ENCODE data around the gene FBXW7.
"Not testable (repeated sequence)": the region's sequence is repeated elsewhere in the genome, so short reads cannot be mapped to it uniquely, and the experiment has no call there.

The FBXW7 gene, protein sequence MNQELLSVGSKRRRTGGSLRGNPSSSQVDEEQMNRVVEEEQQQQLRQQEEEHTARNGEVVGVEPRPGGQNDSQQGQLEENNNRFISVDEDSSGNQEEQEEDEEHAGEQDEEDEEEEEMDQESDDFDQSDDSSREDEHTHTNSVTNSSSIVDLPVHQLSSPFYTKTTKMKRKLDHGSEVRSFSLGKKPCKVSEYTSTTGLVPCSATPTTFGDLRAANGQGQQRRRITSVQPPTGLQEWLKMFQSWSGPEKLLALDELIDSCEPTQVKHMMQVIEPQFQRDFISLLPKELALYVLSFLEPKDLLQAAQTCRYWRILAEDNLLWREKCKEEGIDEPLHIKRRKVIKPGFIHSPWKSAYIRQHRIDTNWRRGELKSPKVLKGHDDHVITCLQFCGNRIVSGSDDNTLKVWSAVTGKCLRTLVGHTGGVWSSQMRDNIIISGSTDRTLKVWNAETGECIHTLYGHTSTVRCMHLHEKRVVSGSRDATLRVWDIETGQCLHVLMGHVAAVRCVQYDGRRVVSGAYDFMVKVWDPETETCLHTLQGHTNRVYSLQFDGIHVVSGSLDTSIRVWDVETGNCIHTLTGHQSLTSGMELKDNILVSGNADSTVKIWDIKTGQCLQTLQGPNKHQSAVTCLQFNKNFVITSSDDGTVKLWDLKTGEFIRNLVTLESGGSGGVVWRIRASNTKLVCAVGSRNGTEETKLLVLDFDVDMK

DNA sequence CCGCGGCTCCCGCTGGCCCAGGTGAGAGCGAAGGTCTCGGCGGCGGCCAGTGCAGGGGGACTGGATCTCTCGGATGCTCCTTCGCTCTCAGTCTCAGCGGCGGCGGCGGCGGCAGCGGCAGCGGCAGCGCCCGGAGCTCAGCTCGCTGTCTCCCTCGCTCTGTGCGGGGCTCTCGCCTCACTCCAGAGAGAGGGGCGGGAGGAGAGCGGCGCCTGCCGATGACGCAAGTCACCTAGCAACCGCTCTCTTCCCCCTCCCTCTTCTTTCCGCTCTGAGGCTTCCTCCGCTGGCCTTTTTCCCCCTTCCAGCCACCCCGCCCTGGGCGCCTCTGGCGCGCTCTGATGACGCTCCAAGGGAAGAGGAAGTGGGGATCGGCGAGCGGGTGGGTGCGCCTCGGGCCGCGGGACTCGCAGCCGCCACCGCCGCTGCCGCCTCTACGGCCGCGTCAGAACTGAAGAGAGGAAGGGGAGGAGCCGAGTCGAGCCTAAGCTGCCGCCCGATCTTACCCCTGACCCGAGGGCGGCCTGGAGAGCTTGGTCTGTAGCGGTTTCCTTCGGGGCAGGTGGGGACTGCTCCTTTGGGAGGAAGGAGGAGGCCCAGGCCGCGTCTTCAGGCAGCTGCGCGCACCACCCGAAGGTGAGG lies at the start of gene FBXW7:
FBXW7 (minus strand) TSS at position 190 of the 642 bp plus-strand sequence. CDS start 124,289 bp downstream, outside the sequence.
- DNase-seq = peak; percentile 99

DNA sequence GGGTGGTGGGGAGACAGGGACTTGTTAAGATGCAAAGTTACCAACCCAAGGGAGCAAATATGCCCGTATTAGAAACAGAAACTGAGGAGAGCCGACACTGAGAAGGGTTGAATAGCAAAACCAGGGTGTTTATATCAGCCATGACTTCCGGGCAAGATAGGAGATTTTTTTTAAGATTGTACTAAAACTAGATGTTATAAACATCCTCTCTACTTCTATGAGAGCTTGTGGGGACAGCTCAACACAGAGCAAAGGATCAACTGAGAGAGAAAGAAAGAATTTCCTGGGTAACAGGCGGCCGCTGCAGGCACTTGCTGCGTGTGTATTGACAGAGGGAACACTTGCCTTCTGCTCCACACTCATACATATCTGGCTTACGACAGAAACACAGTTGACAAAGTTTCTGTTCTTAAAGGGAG lies 49.1 kb upstream of the FBXW7 start:
- no peak for DNase-seq

DNA sequence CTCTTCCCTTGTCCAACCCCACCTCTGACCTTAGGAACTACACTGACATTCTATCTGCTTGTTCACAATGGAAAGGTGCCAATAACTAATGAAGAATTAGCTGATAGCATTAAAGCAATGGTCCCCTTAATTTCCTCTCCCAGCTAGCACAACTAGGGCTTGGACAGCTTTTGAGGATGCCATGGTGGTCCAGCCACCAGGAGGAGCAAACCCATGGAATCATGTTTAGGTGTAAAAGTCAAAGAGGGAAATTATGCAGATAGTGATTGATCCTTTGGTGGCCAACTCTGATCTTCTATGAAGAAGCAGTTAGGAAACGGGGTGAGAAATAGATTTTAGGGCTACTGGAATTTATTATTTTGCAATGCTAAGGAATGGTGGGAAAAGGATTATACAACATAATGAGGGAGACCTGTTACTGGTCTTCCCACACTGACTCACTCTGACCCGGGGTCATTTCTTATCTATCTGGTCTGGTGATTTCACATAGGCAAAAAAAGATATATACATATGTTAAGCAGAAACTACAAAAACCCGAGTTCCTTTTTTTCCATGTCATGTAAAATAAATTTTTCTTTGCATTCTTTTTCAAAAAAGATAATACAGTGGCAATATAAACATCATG lies 45.8 kb upstream of the FBXW7 start:
- no peak for DNase-seq

DNA sequence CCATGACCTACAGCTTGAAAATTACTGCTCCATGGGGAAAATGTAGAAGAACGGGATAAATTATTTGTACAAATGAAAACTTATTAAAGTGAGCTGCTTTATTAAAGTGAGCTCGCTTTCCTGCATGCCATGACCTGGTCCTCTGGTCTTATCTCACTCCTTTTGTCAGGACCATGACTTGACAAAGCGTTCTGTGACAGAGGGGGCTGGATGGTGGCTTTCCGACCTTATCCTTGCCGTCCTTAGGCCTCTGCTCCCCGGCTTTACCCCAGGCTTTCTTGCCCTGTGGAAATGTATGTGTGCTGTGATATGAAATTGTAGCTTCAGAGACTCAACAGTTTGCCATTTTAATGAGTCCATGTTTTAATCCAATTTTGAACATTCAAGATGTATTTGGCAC lies 44.0 kb upstream of the FBXW7 start:
- no peak for DNase-seq

DNA sequence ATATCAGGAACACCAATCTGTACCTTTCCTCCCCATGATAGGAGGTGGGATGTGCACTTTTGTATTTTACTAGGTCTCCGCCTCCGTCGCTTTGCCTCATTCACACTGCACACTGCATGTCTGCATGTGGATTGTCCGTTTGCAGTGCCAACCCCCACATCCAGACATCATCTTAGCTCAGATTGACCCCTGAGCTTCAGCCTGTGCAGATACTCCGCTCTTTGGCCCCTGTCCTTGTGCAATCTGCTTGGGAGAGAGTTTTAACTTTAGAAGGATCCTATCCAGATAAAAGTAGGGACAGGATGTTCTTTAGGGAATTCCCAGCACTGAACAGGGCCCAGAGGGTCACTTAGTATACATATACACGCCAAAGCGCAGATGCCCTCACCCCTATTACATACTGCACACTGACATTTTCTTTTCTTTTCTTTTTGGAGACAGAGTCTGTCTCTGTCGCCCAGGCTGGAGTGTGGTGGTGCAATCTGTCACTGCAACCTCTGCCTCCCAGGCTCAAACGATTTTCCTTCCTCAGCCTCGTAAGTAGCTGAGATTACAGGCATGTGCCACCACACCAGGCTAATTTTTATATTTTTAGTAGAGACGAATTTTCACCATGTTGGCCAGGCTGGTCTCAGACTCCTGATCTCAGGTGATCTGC lies 43.3 kb upstream of the FBXW7 start:
- DNase-seq = no peak

DNA sequence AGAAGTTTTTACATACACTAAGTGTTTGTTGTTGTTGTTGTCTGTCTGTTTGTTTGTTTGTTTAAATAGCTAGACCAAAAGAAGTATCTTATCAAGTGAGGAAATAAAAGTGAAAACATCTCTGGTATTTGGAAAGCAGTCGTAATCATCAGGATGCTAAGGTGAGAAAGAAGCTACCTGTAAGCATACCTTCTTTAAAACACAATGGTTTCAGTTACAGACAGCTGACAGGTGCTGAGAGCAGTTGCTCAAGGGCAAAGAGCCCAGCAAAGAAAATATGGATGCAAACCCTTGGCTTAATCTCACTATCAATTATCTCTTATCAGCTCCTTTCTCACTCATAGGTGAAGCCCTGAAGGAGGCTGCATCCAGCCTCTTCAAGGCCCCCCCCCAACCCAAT lies 42.8 kb upstream of the FBXW7 start:
- DNase-seq = no peak

DNA sequence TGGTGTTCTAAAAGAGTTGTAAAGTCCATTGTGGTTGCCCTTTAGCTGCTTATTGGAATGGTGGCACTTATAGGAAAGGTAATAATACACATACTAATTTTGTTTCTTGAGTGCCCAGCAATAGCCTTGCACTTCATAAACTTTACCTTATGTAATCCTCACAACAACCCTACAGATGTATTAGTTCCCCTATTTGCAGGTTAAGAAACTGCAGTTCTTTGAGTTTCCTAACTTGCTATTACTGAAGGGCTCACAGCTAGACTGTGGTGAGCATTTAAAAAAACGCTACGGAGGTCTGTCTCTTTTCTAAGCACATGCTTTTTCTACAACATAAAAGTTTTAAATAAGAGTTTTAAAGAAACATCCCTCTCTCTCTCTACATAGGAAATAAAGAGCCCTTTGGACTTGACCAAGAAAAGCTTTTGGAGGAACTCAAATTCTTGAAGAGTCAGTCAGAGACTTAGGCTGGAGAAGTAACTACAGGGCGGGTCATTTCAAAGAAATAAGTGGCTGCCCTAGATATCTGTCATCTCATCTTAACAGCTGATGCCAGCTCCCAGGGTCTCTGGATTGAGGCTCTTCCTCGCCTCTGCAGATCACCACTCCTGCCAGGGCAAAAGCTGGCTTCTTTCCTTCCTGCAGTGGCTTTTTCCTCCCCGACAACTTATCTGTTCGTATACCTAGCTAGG lies 42.0 kb upstream of the FBXW7 start:
- DNase-seq = peak; percentile 18

DNA sequence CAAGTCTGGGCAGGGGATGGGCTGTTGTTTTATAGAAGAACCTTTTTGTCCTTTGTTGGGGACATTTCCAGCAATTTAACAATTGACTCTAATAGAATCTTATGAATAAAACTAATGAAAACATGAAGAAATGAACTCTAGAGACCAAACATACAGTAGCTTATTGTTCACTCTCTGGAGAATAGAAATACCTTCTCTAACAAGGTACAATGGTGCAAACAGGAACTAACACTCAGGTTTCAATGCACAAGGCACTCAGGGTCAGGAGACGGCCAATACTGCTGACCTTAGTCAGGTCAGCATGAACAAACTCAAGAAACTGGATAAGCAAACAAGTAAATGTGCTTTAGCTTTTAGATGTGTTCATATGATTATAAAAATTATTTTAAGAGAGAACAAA lies 39.6 kb upstream of the FBXW7 start:
- DNase-seq = no peak

DNA sequence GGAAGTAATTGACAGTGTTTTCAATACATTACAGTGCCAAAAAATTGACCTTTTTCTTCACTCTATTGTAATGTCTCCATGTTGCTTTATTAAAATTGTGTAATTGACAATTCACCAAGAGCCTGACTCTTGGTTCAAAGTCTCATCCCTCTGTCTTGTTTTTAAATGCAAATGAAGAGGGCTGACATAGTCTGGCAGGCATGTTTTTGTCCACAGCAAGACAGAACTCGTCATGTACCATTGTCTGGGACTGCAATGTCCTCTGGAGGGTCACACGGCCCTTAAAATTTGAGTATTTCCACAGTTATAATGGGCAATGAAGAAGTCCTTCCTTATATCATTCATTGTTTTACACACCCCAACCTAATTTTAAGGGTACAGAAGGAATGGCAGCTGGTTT lies 38.0 kb upstream of the FBXW7 start:
- DNase-seq = no peak

DNA sequence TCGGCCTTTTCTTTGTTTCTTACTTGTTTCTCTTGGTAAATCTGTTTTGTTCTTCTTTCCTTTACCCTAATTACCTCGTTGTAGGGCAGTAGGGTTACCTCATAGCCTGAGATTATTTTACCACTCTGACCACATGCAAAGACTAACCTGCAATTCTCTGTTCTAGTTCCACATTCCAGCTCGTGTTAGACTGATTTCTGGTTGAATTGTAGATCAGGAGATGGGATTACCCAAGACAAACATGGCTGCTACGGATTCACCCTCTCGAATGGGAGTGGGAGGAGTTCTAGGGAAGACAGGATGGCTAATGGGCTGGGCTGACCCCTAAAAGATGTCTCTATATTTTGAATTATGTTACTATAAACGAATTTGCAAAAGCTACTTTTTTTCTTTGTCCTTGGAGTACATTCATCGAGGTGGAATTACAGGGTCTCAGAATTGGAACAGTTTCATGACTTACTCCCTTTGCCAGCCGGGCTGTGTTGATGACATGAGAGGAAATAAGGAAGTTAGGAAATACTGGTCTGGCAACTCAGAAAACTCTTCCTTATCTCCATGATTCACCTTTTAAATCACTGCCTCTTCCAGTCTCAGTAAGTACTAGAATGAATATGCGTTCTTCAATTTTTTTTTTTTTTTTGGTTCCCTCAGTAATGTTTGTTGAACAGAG lies 36.7 kb upstream of the FBXW7 start:
- DNase-seq = peak; percentile 33

DNA sequence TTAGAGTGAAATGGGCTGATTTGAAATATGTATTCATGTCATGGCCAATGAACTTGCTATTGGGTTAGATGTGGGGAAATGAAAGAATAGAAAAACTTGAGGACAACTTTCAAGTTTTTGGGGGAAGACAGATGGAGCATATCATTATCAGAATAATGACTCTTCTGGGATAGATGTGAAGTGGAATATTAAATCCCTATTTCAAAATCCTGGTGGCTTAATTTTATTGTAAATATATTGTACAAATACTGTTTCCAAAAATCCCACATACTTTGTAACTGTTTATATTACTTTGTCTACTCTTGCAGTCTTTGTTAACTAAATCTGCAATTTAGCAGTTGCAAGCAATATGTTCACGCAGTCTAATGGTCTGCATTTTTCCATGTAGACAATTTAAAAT lies 35.9 kb upstream of the FBXW7 start:
- DNase-seq = no peak

DNA sequence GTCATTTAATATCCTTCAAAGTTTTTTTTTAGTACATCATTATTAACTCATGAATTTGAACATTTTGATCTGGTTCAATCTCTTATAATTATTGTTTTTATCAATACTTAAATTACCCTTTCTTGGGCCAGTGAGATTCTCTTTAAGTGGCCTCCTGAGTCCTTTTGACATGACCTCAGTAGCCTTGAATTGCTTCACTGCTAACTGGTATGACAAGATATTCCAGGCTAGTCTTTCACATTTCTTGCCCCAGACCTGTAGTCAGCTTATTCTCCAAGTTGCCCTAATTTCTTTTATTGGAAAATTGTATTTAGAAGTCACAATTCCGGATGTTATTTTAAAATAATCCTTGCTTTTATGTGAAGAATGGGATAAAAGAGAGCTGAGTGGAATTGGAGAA lies 35.4 kb upstream of the FBXW7 start:
- no peak for DNase-seq

DNA sequence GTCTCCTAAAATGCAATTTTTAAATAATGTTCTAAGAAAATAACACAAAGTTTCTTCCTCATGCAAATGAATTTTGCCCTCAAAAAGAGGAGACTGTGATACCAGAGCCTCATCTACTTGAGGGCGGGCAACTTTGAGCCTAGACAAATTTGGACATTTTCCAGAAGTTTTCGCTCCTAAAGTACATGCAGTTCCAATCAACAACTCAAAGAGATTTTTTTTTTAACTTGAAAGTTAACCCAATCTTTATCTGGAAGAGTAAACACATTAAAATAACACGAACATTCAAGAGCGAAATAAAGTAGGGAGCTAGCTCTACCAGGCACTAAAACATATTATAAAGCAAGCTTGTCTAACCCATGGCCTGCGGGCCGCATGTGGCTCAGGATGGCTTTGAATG lies 29.4 kb upstream of the FBXW7 start:
- DNase-seq = no peak

DNA sequence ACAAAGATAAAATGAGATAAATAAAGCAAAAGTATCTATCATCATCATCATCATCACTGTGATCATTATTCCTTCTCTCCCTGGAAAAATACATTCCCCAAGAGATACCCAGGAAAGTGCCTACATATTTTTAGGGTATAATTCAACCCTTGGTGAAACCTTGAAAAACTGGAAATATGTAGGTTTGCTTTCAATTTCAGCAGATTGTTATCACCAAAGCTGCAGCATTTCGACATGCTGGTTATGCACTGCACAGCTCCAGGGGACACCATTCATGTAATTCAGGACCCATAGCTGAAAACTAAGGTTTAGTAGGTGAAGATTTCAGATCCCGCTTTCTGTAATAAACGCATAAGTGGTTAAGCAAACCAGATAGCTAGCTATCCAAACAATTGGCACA lies 28.4 kb upstream of the FBXW7 start:
- DNase-seq = no peak

DNA sequence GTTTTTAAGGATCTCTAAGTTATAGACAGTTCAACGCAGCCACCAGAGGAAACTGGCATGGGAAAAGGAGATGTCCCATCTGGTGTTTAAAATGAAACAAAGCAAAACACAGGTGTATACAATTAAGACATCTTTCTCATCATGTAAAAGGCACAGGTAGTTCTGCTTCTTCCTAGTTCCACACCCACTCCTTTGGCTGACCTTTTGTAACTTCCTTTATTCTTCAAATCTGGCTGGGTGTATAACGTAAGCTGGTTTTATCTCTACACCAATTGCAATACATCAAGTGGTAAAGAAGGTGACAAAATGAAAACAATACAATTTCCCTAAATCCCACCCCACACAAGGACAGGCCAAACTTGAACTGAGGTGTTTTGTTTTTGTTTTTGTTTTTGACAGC lies 27.3 kb upstream of the FBXW7 start:
- DNase-seq = no peak

DNA sequence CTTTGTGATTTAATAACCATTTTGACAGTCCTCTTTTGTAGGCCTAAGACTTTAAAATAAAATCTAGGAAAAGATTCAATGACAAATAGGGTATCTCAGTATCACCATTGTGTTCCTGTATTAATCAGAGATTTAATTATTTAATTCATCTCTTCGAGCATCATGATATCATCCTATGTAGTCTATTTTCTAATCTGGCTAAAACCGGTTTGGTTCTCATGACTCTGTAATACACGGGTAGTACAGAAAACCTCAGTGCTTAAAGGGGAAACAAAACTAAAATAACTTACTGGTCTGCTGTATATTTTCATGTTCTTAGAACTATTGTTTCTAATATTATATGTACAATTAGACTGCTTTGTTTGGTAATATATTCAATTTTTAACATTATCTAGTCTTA lies 23.7 kb upstream of the FBXW7 start:
- no peak for DNase-seq

DNA sequence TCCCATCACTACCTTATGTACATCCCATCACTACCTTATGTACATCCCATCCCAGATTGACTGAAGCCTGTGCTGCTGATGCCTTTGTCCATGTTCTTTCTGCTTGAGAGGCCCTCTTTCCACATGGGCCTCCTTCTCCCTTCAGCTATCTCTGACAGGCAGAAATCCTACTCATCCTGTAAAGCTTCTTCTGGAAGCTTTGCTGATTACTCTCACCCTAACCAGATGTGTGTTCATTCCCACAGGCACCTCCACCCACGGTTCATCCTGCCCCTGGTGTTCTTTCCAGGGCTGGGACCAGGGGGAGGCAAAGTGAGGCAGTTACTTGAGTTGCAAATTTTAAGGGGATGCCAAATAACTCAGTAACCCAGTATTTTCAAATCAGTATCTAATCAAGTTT lies 22.5 kb upstream of the FBXW7 start:
- DNase-seq = no peak

DNA sequence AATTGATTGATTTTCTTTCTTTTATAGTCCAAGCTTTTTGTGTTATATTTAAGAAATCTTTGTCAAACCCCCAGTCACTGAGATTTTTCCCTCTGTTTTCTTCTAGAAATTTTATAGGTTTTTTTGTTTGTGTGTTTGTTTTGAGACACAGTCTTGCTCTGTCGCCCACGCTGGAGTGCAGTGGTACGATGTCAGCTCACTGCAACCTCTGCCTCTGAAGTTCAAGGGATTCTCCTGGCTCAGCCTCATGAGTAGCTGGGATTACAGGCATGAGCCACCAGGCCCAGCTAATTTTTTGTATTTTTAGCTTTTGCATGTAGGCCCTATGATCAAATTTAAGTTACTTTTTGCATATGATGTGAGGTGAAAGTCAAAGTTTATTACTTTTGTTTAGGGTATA lies 20.9 kb upstream of the FBXW7 start:
- DNase-seq = no peak

DNA sequence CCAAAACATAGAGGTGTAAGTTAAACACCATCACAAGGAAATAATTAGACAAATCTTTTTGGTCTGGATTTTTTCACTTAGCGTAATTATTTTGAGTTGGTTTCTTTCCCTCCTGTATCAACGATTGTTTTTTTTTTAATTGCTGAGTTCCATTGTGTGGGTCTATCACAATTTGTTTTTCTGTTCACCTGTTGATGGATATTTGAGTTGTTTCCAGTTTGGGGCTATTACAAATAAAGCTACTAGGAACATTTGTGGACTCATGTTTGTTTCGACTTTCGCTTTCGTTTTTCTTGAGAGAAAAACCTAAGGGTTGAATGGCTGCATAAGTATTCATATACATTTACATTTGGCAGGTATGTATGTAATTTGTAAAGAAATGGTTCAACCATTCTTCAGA lies 20.4 kb upstream of the FBXW7 start:
- DNase-seq = no peak

DNA sequence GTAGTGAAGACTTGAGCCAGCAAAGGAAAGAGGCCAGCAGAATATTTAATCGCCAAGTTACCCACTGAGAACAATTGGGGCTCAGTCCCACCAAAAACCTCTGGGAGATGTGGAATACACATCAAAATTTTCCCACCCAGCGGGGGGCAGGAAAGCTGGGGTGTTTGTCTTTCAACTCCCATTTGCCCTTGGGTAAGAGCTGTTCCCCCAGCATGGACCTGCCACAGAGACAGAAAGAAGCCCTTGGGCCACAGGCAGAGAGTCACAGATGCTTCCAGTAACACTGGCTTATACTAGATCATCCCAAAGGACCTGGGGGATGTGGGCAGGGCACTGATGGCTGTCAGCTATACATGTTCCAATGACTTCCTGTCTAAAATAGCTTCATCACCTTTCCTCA lies 18.9 kb upstream of the FBXW7 start:
- no peak for DNase-seq

DNA sequence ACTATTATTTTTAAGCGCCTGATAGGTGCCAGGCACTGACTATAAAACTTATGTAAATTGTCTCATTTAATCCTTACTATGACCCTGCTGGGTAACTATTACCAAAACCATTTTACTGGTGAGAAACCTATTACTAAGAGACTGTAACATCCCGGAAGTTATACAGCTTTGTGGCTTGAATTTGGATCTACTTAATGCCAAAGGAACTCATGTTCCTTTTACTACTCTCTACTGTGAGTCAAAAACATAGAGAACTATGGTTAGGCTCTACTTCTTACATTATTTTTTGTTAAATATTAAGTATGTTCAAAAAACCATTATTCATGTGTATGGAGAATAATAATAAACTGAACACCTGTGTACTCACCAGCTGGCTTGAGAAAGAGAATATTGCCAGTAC lies 14.8 kb upstream of the FBXW7 start:
- DNase-seq = not testable (repeated sequence)

DNA sequence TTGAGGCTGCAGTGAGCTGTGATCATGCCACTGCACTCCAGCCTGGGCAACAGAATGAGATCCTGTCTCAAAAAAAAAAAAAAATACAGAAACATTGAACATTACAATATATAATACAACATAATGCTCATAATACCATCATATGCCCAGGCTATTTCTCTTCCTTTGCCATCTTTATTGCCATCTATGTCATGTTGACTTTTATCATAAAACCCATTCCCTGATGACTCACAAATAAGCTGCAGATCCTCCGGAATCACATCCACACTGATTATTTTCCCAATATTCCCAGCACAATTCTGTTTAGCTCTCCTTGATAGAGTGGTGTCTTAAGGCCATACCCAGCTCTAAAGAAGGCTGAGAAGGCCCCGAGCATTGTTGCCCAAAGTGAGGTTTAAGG lies 9.2 kb upstream of the FBXW7 start:
- DNase-seq = no peak
